ENCODE results near the gene SCAF8.

DNA sequence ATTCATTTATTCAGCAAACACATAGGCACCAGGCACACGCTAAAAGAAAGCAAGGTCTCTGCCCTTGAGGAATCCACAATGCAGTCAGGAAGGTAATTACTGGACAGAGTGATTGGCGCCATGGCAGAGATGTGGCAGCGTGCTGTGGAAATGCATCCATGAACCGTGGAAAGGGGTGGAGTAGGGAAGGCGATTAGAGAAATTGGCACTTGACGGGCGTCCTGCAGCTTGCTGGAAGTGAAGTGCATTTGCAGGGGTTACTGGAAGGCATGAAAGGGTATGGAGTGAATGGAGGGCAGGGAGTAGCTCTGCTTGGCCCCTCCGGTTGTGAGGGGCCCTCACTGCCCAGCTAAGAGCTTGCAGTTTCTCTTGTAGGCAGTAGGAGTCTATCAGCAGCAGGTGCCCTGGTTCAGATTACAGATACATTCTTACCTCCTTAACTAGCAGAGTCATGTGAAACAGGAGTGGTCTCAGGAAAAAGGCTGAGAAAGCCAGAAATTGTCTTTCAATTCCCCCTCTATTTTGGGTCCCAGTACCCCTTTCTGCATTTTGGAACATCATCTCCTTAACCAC lies 139.4 kb downstream of the SCAF8 start:
- TF ChIP-seq CTCF (conservative IDR thresholded peaks at IDR 0.05; ENCODE audit: low read depth, low read length) (no peak), EZH2 (IDR thresholded peaks at IDR 0.05; ENCODE audit: borderline replicate concordance, low read depth, low read length, poor library complexity, severe bottlenecking) (no peak)

All from A673 (cell line).